HCT116 (cell line): ENCODE data around the gene KHDRBS1. TPM values are rescaled to one million over a fixed set of nuclear protein-coding genes. Genes with fewer than 3 reads are reported as not detected.
A peak's percentile ranks its signal among the peaks of the same experiment; 100 is the strongest.

Source experiments
- ATAC-seq: fragments of 200-7000 bp; cut with Tn5 transposase; 2 replicates; pipeline ENCODE4 v1.9.1; 2020; ENCODE audit warnings: mild to moderate bottlenecking, moderate library complexity
- BruUV-seq: library from RNA; stranded (reverse); fragments of 400-500 nt; replicated peaks from 2 replicates; lab custom pipeline; 2021; lab: Mats Ljungman, UMichigan
- CTCF ChIA-PET: fragments of 300-600 bp; sonication (Branson Sonifier 250); formaldehyde crosslinking; loops from one replicate; lab custom pipeline; 2021; ENCODE audit warnings: antibody characterized with exemption; lab: Charles Lee
- POLR2A ChIA-PET: fragments of 300-600, 350-600 bp; sonication (Branson Sonifier 250); formaldehyde crosslinking; loops from one replicate; lab custom pipeline; 2021; ENCODE audit warnings: antibody characterized with exemption; lab: Charles Lee
- RAD21 ChIA-PET, 2 experiments: fragments of 300-600 bp; sonication (Branson Sonifier 250); formaldehyde crosslinking; loops; one replicate each; lab custom pipeline; 2023; ENCODE audit warnings: low total read pairs in 2 of 2; ENCODE audit not compliant: uncharacterized antibody in 2 of 2, unreplicated experiment in 2 of 2, low non-redundant PET in 1 of 2; lab: Charles Lee
- DNase-seq: peaks from one replicate; pipeline ENCODE4 v3.0.0-alpha.2; 2010; ENCODE audit warnings: low read depth, low spot score
- H2AFZ ChIP-seq: fragments of 200-600 bp; shearing (Covaris generic), sonication (generic); 2 replicates; pipeline ENCODE4 v1.6.1; 2017; ENCODE audit warnings: low read depth, mixed run types, mixed read lengths, antibody characterized with exemption, low read length; ENCODE audit not compliant: poor library complexity, severe bottlenecking
- H3K27ac ChIP-seq: 2 replicates; pipeline ENCODE4 v1.5.1; 2012; ENCODE audit warnings: low read depth, low read length
- H3K27me3 ChIP-seq: fragments of 200-600 bp; sonication (generic); 2 replicates; pipeline ENCODE4 v1.6.1; 2016; ENCODE audit warnings: mixed run types, low read length, mixed read lengths; ENCODE audit not compliant: insufficient read depth
- H3K36me3 ChIP-seq, 2 experiments: fragments of 200-500 bp in 1 of 2; fragments of 200-600 bp in 1 of 2; sonication (Bioruptor generic) in 1 of 2; sonication (generic) in 1 of 2; 2 replicates each; pipeline versions ENCODE4 v1.5.1 to v1.6.1; 2014 to 2016; ENCODE audit warnings: low read length in 2 of 2, inconsistent platforms in 1 of 2, mixed read lengths in 1 of 2, mixed run types in 1 of 2; ENCODE audit not compliant: insufficient read depth in 2 of 2, control insufficient read depth in 1 of 2
- H3K4me1 ChIP-seq, 2 experiments: fragments of 200-600 bp in 1 of 2; sonication (generic) in 1 of 2; 2 replicates each; pipeline versions ENCODE4 v1.5.1 to v1.6.1; 2012 to 2017; ENCODE audit warnings: low read length in 2 of 2, inconsistent platforms in 1 of 2, mild to moderate bottlenecking in 1 of 2, mixed read lengths in 1 of 2, mixed run types in 1 of 2, moderate library complexity in 1 of 2; ENCODE audit not compliant: insufficient read depth in 2 of 2, control insufficient read depth in 1 of 2
- H3K4me2 ChIP-seq: fragments of 200-600 bp; sonication (generic); 2 replicates; pipeline ENCODE4 v1.6.1; 2017; ENCODE audit warnings: mixed run types, low read length, mixed read lengths
- H3K4me3 ChIP-seq, 2 experiments: fragments of 200-600 bp in 1 of 2; sonication (generic) in 1 of 2; replicated peaks in 1 of 2; 2 replicates each; pipeline ENCODE4 v1.5.1; 2011 to 2016; ENCODE audit warnings: low read length in 2 of 2, control low read depth in 1 of 2, low read depth in 1 of 2, mild to moderate bottlenecking in 1 of 2, mixed read lengths in 1 of 2, mixed run types in 1 of 2
- H3K79me2 ChIP-seq: fragments of 200-600 bp; sonication (generic); 2 replicates; pipeline ENCODE4 v1.6.1; 2017; ENCODE audit warnings: mild to moderate bottlenecking, mixed run types, low read length, moderate library complexity, mixed read lengths; ENCODE audit not compliant: insufficient read depth
- H3K9ac ChIP-seq: fragments of 200-600 bp; sonication (generic); 2 replicates; pipeline ENCODE4 v1.6.1; 2016; ENCODE audit warnings: low read length, mixed read lengths
- H3K9me2 ChIP-seq: fragments of 200-600 bp; sonication (generic), shearing (Covaris generic); 2 replicates; pipeline ENCODE4 v1.6.1; 2017; ENCODE audit warnings: mixed run types, mild to moderate bottlenecking, moderate library complexity; ENCODE audit not compliant: insufficient read depth
- H3K9me3 ChIP-seq, 2 experiments: fragments of 200-500 bp in 1 of 2; fragments of 200-600 bp in 1 of 2; sonication (Bioruptor generic) in 1 of 2; sonication (generic) in 1 of 2; 2 replicates each; pipeline ENCODE4 v1.6.1; 2014 to 2017; ENCODE audit warnings: low read length in 2 of 2, mixed read lengths in 2 of 2, inconsistent platforms in 1 of 2, low read depth in 1 of 2, mild to moderate bottlenecking in 1 of 2, mixed run types in 1 of 2, moderate library complexity in 1 of 2; ENCODE audit not compliant: control insufficient read depth in 1 of 2, insufficient read depth in 1 of 2
- H4K20me1 ChIP-seq: fragments of 200-600 bp; sonication (generic), shearing (Covaris generic); 2 replicates; pipeline ENCODE4 v1.6.1; 2017; ENCODE audit warnings: mixed run types, mild to moderate bottlenecking, moderate library complexity; ENCODE audit not compliant: insufficient read depth
- CEBPB ChIP-seq: IDR thresholded peaks from 2 replicates; pipeline ENCODE4 v1.6.1; 2012; ENCODE audit warnings: low read depth
- CTCF ChIP-seq, 3 experiments: fragments of 200-600 bp in 1 of 3; sonication (generic) in 1 of 3; IDR thresholded peaks in 2 of 3; conservative IDR thresholded peaks in 1 of 3; 2 replicates each; pipeline ENCODE4 v1.5.1; 2012 to 2017; ENCODE audit warnings: low read depth in 2 of 3, low read length in 2 of 3, antibody characterized with exemption in 1 of 3, borderline replicate concordance in 1 of 3, control low read depth in 1 of 3, mild to moderate bottlenecking in 1 of 3, mixed read lengths in 1 of 3, mixed run types in 1 of 3, moderate library complexity in 1 of 3; ENCODE audit not compliant: insufficient read depth in 1 of 3
- ELF1 ChIP-seq: IDR thresholded peaks from 2 replicates; pipeline ENCODE4 v1.6.1; 2012; ENCODE audit warnings: low read depth, borderline replicate concordance
- MAX ChIP-seq: IDR thresholded peaks from 2 replicates; pipeline ENCODE4 v1.6.1; 2012
- POLR2A ChIP-seq: IDR thresholded peaks from 2 replicates; pipeline ENCODE4 v1.7.0; 2011; ENCODE audit warnings: borderline replicate concordance; ENCODE audit not compliant: insufficient read depth, insufficient read length; ENCODE audit errors: extremely low read depth
- SP1 ChIP-seq: IDR thresholded peaks from 2 replicates; pipeline ENCODE4 v1.6.1; 2012; ENCODE audit warnings: low read depth
- YY1 ChIP-seq: IDR thresholded peaks from 2 replicates; pipeline ENCODE4 v1.6.1; 2011; ENCODE audit warnings: low read length, low read depth, moderate library complexity, mild to moderate bottlenecking; ENCODE audit not compliant: insufficient replicate concordance; ENCODE audit errors: extremely low read depth
- ZFX ChIP-seq: fragments of 450-650 bp; IDR thresholded peaks from 2 replicates; pipeline ENCODE4 v1.6.1; 2017
- intact Hi-C: fragments of 100-400 bp; cut with micrococcal nuclease; formaldehyde crosslinking; loops from 2 replicates; pipeline ENCODE4 v1.10.0; 2022
- total RNA-seq: library from RNA; stranded (reverse); gene quantifications from one replicate; pipeline ENCODE4 v1.2.1, GENCODE V29; 2021; ENCODE audit not compliant: unreplicated experiment

Gene KHDRBS1
- total RNA-seq, 1 experiment from 2014 or later: 215 TPM

GRCh38 chr1:32073299-32074229 is 59.9 kb downstream of the KHDRBS1 start:
- ATAC-seq: peak; percentile 50
- no peaks in the 10 kb centered on the region for H3K9me2 ChIP-seq
- no peaks in the 10 kb centered on the region for H4K20me1 ChIP-seq
- RAD21 ChIA-PET: interaction anchor here in 1 of 2 experiments (1.0 kb wide), 1 partner anchor 34 kb away, joined by 6 read pairs; the partner anchor contains the start of gene KPNA6
- CTCF ChIA-PET: interaction anchor here (0.9 to 2.8 kb wide), 5 partner anchors 9 to 486 kb away, joined by 3 to 15 read pairs (median 5); partner anchors contain the start of gene KPNA6
- intact Hi-C loops: no loop called here
- H3K79me2 ChIP-seq: peaks cover 13% of the 10 kb centered on the region
- no peak for DNase-seq
- peak overlapping the region; percentile 94 for H3K4me2 ChIP-seq
- BruUV-seq: TSS peak; percentile 60
- POLR2A ChIA-PET: interaction anchor here (0.7 to 1.7 kb wide), 10 partner anchors 8 to 285 kb away, joined by 3 to 8 read pairs (median 4); partner anchors contain the start of genes KPNA6 and TXLNA
- H3K36me3 ChIP-seq: peaks cover 13 to 18% of the 10 kb centered on the region in 2 experiments; a peak in 3 of 4 replicates
- TF ChIP-seq YY1: no peak
- no peak for TF ChIP-seq ZFX
- no peak for TF ChIP-seq SP1
- no peak for TF ChIP-seq CEBPB
- no peak for TF ChIP-seq ELF1
- TF ChIP-seq CTCF (IDR thresholded peaks at IDR 0.05 in 2 of 3, conservative IDR thresholded peaks at IDR 0.05 in 1 of 3; ENCODE audit: borderline replicate concordance in 1 of 3, insufficient read depth in 1 of 3, low read depth in 2 of 3, low read length in 2 of 3): peak in 1 of 3 experiments; percentile 10; a peak in 2 of 6 replicates
- no peak for TF ChIP-seq MAX
- TF ChIP-seq POLR2A: no peak
- TF ChIP-seq, all 23 proteins: peak for 1
- Histone ChIP-seq H2AFZ (no peak overlapping the region), H3K27me3 (no peaks in the 10 kb centered on the region), H3K4me1 (peaks cover 22% of the 10 kb centered on the region in 2 experiments), H3K27ac (peak overlapping the region; percentile 88), H3K9ac (peak overlapping the region; percentile 69), H3K4me3 (peak overlapping the region; percentile 76 to 80), H3K9me3 (no peaks in the 10 kb centered on the region)
